Stimulated activated naive B cell treated with anti-CD40 and anti-IgM and Interleukin-4, amounts not matched to agents 10 μg/mL and 1 μg/mL and 100 μg/mL, for 72 hours (primary cell): Measurements from ENCODE around the gene GZMM.

Experiments
- ATAC-seq, 2 donors: fragments of 150-1000 bp; cut with Tn5 transposase; replicated peaks; 2 replicates each; pipeline ENCODE4 v1.10.0; 2021; ENCODE audit warnings: moderate library complexity in 1 of 2
- DNase-seq: peaks from one replicate; pipeline ENCODE4 v3.0.0; 2021
- H3K27ac Mint-ChIP-seq: one replicate; pipeline ENCODE4 v1.8.0; 2022; ENCODE audit warnings: mild to moderate bottlenecking, mixed read lengths
- H3K27me3 Mint-ChIP-seq, 2 donors: one replicate each; pipeline ENCODE4 v1.8.0; 2022; ENCODE audit warnings: mixed read lengths in 2 of 2
- H3K36me3 Mint-ChIP-seq, 2 donors: one replicate each; pipeline ENCODE4 v1.8.0; 2022; ENCODE audit warnings: mixed read lengths in 2 of 2, mild to moderate bottlenecking in 1 of 2
- H3K4me1 Mint-ChIP-seq, 2 donors: one replicate each; pipeline ENCODE4 v1.8.0; 2022; ENCODE audit warnings: mixed read lengths in 2 of 2, mild to moderate bottlenecking in 1 of 2
- H3K4me3 Mint-ChIP-seq, 2 donors: one replicate each; pipeline ENCODE4 v1.8.0; 2022; ENCODE audit warnings: mild to moderate bottlenecking in 2 of 2, mixed read lengths in 2 of 2, moderate library complexity in 1 of 2
- H3K9me3 Mint-ChIP-seq, 2 donors: one replicate each; pipeline ENCODE4 v1.8.0; 2022; ENCODE audit warnings: mixed read lengths in 2 of 2, mild to moderate bottlenecking in 1 of 2

The GZMM gene

GRCh38 chr19:594265-594870 lies 50.5 kb downstream of the GZMM start:
- Mint-ChIP-seq H3K27ac (no peak overlapping the region), H3K36me3 (no peaks in the 10 kb centered on the region), H3K4me1 (peaks cover 9 to 10% of the 10 kb centered on the region in 2 donors), H3K9me3 (no peaks in the 10 kb centered on the region), H3K4me3 (no peak overlapping the region), H3K27me3 (peaks cover 29 to 54% of the 10 kb centered on the region in 2 donors)
- DNase-seq (no peak), ATAC-seq (no peak)

GRCh38 chr19:595326-596262 lies 51.7 kb downstream of the GZMM start:
- Mint-ChIP-seq H3K9me3 (no peaks in the 10 kb centered on the region), H3K27me3 (peaks cover 29 to 54% of the 10 kb centered on the region in 2 donors), H3K36me3 (no peaks in the 10 kb centered on the region), H3K4me1 (peaks cover 9 to 10% of the 10 kb centered on the region in 2 donors), H3K4me3 (no peak overlapping the region), H3K27ac (no peak overlapping the region)
- ATAC-seq (no peak), DNase-seq (no peak)

- Mint-ChIP-seq H3K36me3 (no peaks in the 10 kb centered on the region), H3K27me3 (peaks cover 27 to 50% of the 10 kb centered on the region in 2 donors), H3K9me3 (peaks cover 0 to under 1% of the 10 kb centered on the region in 2 donors), H3K4me1 (peaks cover 8 to 9% of the 10 kb centered on the region in 2 donors), H3K4me3 (no peak overlapping the region), H3K27ac (no peak overlapping the region)
- no peak for ATAC-seq
- no peak for DNase-seq
Observed at GRCh38 chr19:596263-596655, 52.4 kb downstream of the GZMM start.

- DNase-seq (no peak), ATAC-seq (no peak)
- Mint-ChIP-seq H3K4me3 (no peak overlapping the region), H3K36me3 (peaks cover 2 to 5% of the 10 kb centered on the region in 2 donors), H3K9me3 (peaks cover 7 to 10% of the 10 kb centered on the region in 2 donors), H3K27me3 (peaks cover 20 to 36% of the 10 kb centered on the region in 2 donors), H3K4me1 (peaks cover 7 to 9% of the 10 kb centered on the region in 2 donors), H3K27ac (no peak overlapping the region)
Observed at GRCh38 chr19:597406-598315, 53.8 kb downstream of the GZMM start.
